Transverse colon (tissue), 4 donors: ENCODE measurements around the gene RPA1.

ENCODE experiments used
- POLR2AphosphoS5 ChIP-seq, 3 donors: sonication (generic); formaldehyde crosslinking; IDR thresholded peaks; one replicate each; pipeline ENCODE4 v1.6.1; 2016; ENCODE audit warnings: antibody characterized with exemption in 3 of 3
- TF ChIP-seq, protein P1 (sequence below), 5 experiments: fragments of 200-600 bp in 3 of 5; fragments of 450-650 bp in 2 of 5; sonication (generic) in 3 of 5; IDR thresholded peaks; 1 replicate in 2 of 5; 2 replicates in 3 of 5; pipeline ENCODE4 v1.5.1; 2016 to 2017; ENCODE audit warnings: antibody characterized with exemption in 5 of 5, inconsistent platforms in 3 of 5, mild to moderate bottlenecking in 2 of 5, moderate library complexity in 1 of 5

DNA sequence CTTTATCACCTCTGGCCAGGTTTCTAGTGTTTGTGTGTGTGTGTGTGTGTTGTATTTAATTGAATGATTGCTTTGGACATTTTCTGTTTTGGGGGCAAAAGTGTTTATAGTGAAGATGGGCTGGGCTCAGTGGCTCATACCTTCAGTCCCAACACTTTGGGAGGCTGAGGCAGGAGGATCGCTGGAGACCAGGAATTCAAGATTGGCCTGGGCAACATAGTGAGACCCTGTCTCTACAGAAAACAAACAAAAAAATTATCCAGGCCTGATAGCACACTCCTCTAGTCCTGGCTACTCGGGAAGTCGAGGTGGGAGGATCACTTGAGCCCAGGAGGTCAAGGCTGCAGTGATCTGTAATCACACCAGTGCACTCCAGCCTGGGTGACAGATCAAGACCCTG is 37.5 kb downstream of the RPA1 start:
- TF ChIP-seq, protein P1, sequence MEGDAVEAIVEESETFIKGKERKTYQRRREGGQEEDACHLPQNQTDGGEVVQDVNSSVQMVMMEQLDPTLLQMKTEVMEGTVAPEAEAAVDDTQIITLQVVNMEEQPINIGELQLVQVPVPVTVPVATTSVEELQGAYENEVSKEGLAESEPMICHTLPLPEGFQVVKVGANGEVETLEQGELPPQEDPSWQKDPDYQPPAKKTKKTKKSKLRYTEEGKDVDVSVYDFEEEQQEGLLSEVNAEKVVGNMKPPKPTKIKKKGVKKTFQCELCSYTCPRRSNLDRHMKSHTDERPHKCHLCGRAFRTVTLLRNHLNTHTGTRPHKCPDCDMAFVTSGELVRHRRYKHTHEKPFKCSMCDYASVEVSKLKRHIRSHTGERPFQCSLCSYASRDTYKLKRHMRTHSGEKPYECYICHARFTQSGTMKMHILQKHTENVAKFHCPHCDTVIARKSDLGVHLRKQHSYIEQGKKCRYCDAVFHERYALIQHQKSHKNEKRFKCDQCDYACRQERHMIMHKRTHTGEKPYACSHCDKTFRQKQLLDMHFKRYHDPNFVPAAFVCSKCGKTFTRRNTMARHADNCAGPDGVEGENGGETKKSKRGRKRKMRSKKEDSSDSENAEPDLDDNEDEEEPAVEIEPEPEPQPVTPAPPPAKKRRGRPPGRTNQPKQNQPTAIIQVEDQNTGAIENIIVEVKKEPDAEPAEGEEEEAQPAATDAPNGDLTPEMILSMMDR (IDR thresholded peaks at IDR 0.05): no peak
- TF ChIP-seq POLR2AphosphoS5 (IDR thresholded peaks at IDR 0.05): no peak
